SK-N-DZ (cell line): Measurements from ENCODE around the gene IGSF9B.

Experiments used
- DNase-seq: peaks from one replicate; pipeline ENCODE4 v3.0.0-alpha.2; 2015; ENCODE audit warnings: low spot score

Gene IGSF9B

GRCh38 chr11:133903875-133904817 is 52.6 kb downstream of the IGSF9B start:
- no peak for DNase-seq

GRCh38 chr11:133903056-133903455 is 53.7 kb downstream of the IGSF9B start:
- no peak for DNase-seq

- no peak for DNase-seq
Observed at GRCh38 chr11:133902506-133902905, 54.3 kb downstream of the IGSF9B start.

GRCh38 chr11:133901999-133902398 is 54.8 kb downstream of the IGSF9B start:
- DNase-seq, result no peak

- no peak for DNase-seq
Observed at GRCh38 chr11:133901316-133901715, 55.5 kb downstream of the IGSF9B start.

DNA sequence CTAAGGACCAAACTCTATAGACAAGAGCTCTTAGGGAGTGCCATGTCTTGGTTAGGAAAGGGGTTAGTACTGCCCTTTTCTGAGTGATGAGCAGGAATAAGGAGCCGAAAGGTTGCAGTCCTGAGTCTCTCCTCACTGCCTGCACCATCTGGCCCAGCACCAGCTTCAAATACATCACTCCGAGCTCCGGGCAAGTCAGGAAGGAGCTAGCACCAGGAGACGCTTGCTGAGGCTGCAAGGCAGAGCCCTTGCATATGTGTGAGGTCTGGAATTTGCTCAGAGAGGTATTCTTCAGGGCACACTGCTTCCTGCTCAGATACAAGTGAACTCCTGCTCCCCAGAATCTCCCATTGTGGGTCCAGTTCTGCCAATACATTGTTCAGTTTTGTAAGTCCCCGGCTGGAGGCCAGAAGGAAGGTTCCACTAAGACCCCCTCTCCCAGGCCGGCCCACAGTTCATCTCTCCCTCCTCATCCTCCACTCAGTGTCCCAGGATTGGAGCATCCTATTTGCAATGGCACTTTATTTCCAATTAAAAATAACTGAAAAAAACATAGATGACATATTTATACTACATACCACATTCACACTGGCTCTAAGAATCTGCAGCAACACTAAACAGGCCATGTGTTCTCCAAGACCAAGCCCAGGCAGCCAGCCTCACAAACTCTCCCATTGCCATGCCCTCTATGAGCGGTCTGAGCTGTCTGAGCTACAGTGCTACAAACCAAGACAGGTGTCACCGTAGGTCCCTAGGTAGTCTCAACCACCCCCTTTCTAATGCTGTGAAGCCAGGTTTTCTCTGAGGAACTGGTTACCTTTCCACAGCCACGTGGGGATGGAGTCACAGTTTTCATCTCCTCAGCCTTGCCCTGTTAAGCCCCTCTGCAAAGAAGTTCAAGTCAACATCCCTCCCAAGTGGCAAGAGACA is 56.3 kb downstream of the IGSF9B start:
- no peak for DNase-seq

DNA sequence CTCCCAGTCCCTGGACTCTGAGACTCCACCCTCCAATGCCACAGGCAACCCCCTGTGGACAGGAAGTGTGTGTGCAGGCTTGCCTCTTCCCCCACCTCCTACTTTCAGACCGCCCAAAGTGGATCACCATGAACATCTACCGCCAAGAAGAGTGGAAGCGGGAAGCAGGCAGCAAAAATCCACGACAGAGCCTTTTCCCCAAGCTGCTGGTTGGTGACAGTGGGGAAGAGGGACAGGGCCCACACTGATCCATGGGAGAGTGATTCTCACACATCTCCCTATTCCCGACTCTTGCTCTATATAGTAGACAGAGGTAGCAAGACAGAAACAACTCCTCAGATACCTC is 58.0 kb downstream of the IGSF9B start:
- DNase-seq, result no peak

DNA sequence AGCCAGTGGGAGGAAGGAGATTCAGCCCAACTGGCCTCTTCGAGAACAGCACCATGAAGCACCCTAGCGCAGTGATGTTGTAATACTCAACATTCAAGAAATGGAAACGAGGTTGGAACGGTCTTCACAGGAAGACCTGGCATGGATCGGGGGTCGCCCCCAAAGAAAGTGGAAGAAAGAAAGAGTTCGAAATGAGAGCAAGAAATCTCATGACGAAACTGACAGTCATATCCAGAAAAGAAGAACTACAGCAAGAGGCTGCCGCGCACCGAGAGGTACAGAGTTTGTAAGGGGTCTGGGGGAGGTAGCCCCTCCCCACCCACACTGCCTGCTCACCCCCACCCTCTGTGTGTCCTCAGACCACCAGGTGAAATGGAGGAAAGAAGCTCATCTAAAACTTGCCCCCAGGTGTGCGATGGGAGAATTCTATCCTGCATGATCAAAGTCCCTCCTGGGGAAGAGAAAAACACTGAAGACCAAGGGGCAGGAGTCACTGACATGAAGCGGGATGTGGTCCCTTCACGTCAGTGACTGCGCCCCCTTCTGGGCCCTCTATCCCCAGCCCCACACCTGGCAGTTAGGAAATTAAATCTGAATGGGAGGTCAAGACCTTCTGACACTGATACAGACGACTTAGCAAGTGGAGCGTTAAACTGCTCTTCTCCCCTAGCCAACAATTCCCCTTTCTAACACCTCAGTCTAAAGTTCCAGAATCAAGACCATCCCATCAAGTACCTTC is 58.6 kb downstream of the IGSF9B start:
- no peak for DNase-seq

GRCh38 chr11:133897331-133897650 is 59.5 kb downstream of the IGSF9B start:
- DNase-seq, result no peak

- DNase-seq, result no peak
Observed at GRCh38 chr11:133896642-133897330, 60.0 kb downstream of the IGSF9B start.

DNA sequence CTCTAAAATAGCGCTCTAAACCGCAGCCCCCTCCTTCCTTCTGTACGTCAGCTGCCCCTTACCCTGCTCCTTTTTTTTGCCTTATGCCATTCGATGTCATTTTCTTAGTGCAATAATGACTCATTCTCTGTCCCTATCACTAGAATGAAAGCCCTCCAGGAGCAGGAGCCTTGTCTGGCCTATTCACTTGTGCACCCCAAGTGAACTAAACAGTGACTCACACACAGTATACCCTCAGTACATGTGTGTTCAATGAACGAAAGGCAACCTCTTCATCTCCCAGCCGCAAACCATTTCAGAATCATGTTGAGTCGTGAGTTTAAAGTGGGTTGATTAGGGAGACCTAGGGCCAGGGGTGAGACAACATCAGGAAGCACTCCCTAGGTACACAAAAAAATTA is 60.7 kb downstream of the IGSF9B start:
- no peak for DNase-seq

GRCh38 chr11:133895551-133895950 is 61.2 kb downstream of the IGSF9B start:
- DNase-seq, result no peak

- no peak for DNase-seq
Observed at GRCh38 chr11:133895061-133895479, 61.7 kb downstream of the IGSF9B start.

DNA sequence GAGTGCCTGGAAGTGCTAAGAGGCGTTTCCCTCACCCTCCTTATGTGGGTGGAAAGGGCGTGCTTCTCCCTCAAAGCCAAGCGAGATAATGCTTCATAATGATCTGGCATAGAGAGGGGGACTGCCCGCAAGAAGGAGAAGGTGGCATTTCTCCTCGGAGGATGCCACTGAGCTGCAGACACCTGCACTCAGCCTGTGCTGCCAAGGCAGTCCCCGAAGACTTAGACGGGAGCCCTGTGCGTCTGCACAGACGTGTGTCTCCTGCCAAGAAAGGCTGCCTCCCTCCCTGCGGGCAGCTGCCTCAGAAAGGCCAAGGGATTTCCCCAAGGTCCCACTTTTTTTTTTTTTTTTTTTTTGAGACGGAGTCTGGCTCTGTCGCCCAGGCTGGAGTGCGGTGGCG is 63.4 kb downstream of the IGSF9B start:
- no peak for DNase-seq

DNA sequence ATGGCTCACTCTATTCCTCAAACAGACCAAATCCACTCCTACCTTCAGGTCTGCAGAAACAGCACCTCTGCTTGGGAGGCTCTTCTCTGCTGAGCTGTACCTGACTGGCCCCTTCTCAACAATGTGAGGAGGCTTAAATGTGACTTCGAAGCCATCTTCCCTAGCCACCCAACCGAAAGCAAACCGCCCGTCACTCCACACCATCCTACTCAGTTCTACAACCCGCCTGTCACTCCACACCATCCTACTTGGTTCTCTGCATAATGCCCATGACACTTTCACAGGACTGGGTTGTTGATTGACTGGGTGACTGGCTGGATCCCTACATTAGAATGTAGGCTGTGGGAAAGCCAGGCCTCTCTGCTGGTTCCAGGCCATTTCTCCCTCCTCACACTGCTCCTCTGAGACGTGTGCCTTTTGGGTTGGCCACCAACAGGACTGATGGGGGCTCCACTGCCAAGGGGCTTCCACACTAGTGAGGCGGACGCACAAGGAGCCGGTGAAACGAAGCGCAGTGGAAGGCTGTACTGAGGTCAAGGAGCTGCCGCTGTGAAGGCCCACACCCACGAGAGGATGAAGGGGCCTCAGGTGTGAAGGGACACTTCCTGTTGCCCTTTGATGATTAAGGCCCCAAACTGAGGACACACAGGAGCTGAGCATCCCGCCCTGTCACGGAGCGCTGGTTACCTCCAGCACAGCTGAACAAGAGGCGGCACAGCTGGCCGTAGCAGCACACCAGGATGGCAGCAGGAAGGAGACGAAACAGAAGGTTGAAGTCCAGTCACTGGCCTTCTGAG is 64.0 kb downstream of the IGSF9B start:
- DNase-seq, result no peak

- no peak for DNase-seq
Observed at GRCh38 chr11:133892126-133892525, 64.6 kb downstream of the IGSF9B start.

DNA sequence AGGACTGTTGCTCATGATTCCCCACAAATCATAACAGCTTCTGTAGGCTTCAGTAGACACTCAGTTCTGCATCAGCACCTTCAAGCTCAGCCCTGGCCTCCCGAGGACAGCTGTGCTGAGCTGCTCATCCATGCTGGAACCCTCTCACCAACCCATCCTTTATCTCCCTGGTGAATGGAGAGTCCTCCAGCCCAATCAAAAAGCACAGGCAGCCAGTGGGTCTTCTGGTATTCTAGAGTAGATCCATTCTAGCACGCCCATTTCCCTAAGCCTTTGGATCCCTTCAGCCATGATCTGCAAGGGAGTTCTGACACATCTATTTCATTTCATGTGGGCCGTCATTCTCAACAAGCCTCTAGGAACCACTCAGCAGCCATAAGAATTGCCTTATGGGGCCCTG is 66.9 kb downstream of the IGSF9B start:
- no peak for DNase-seq

- DNase-seq, result no peak
Observed at GRCh38 chr11:133889188-133889587, 67.6 kb downstream of the IGSF9B start.

- DNase-seq, result no peak
Observed at GRCh38 chr11:133887692-133888332, 69.0 kb downstream of the IGSF9B start.

GRCh38 chr11:133886029-133886428 is 70.7 kb downstream of the IGSF9B start:
- no peak for DNase-seq
